Immature natural killer cell (primary cell): ENCODE data around the gene PRKCE. TPM values are rescaled to one million over a fixed set of nuclear protein-coding genes. Genes with fewer than 3 reads are reported as not detected.
A peak's percentile ranks its signal among the peaks of the same experiment; 100 is the strongest.

Experiments used
- DNase-seq, 3 donors: peaks; one replicate each; pipeline ENCODE4 v3.0.0; 2022; ENCODE audit warnings: mixed read lengths in 1 of 3
- H3K27ac Mint-ChIP-seq, 6 donors: one replicate each; pipeline ENCODE4 v1.8.0; 2020; ENCODE audit warnings: mixed read lengths in 6 of 6, mild to moderate bottlenecking in 5 of 6, inconsistent platforms in 4 of 6, moderate library complexity in 3 of 6
- H3K27me3 Mint-ChIP-seq, 3 donors: one replicate each; pipeline ENCODE4 v1.8.0; 2020 to 2021; ENCODE audit warnings: low read depth in 3 of 3, mild to moderate bottlenecking in 3 of 3, mixed read lengths in 3 of 3, moderate library complexity in 3 of 3, inconsistent platforms in 1 of 3
- H3K36me3 Mint-ChIP-seq, 3 donors: one replicate each; pipeline ENCODE4 v1.8.0; 2020; ENCODE audit warnings: mixed read lengths in 3 of 3, inconsistent platforms in 2 of 3, mild to moderate bottlenecking in 2 of 3
- H3K4me1 Mint-ChIP-seq, 2 donors: one replicate each; pipeline ENCODE4 v1.8.0; 2020; ENCODE audit warnings: inconsistent platforms in 2 of 2, mild to moderate bottlenecking in 2 of 2, mixed read lengths in 2 of 2, moderate library complexity in 1 of 2
- H3K4me3 Mint-ChIP-seq, 5 donors: one replicate each; pipeline ENCODE4 v1.8.0; 2020; ENCODE audit warnings: mild to moderate bottlenecking in 5 of 5, mixed read lengths in 5 of 5, inconsistent platforms in 3 of 5, moderate library complexity in 3 of 5
- H3K9me3 Mint-ChIP-seq, 6 donors: one replicate each; pipeline ENCODE4 v1.8.0; 2020; ENCODE audit warnings: mild to moderate bottlenecking in 6 of 6, mixed read lengths in 6 of 6, inconsistent platforms in 4 of 6, moderate library complexity in 3 of 6
- polyA plus RNA-seq, 3 donors: library from polyadenylated mRNA; unstranded; fragments of 300-500 nt; fragmentation: Illumina TruSeq; gene quantifications; one replicate each; pipeline ENCODE4 v1.2.3, GENCODE V29; 2021

PRKCE gene
- polyA plus RNA-seq, 3 donors from 2014 or later = 1.0 to 3.0 (median 2.5) TPM

GRCh38 chr2:46171996-46172546 lies 520.6 kb downstream of the PRKCE start:
- no peak overlapping the region for H3K27ac Mint-ChIP-seq
- H3K27me3 Mint-ChIP-seq = peaks cover 0 to 2% (median 0%) of the 10 kb centered on the region in 3 donors
- peaks cover 19 to 21% of the 10 kb centered on the region in 2 donors for H3K4me1 Mint-ChIP-seq
- H3K9me3 Mint-ChIP-seq = no peaks in the 10 kb centered on the region
- no peak overlapping the region for H3K4me3 Mint-ChIP-seq
- H3K36me3 Mint-ChIP-seq = peaks cover 0 to 7% (median 4%) of the 10 kb centered on the region in 3 donors
- no peak for DNase-seq

- Mint-ChIP-seq H3K9me3 (no peaks in the 10 kb centered on the region), H3K27ac (peak overlapping the region in 1 of 6 donors; percentile 24), H3K4me1 (peaks cover 27 to 31% of the 10 kb centered on the region in 2 donors), H3K4me3 (no peak overlapping the region), H3K36me3 (peaks cover 0 to 6% (median 4%) of the 10 kb centered on the region in 3 donors), H3K27me3 (peaks cover 0 to 9% (median 6%) of the 10 kb centered on the region in 3 donors)
- no peak for DNase-seq
Observed at GRCh38 chr2:46173030-46173429, 521.6 kb downstream of the PRKCE start.

- peaks cover 32 to 38% of the 10 kb centered on the region in 2 donors for H3K4me1 Mint-ChIP-seq
- no peak for DNase-seq
- peak overlapping the region in 2 of 6 donors; percentile 50 to 71 for H3K27ac Mint-ChIP-seq
- no peaks in the 10 kb centered on the region for H3K9me3 Mint-ChIP-seq
- H3K27me3 Mint-ChIP-seq = peaks cover 2 to 11% (median 9%) of the 10 kb centered on the region in 3 donors
- no peak overlapping the region for H3K4me3 Mint-ChIP-seq
- peaks cover 0 to 3% (median 0%) of the 10 kb centered on the region in 3 donors for H3K36me3 Mint-ChIP-seq
Observed at GRCh38 chr2:46173636-46174250, 522.3 kb downstream of the PRKCE start.

- Mint-ChIP-seq H3K27me3 (peaks cover 8 to 16% (median 16%) of the 10 kb centered on the region in 3 donors), H3K9me3 (no peaks in the 10 kb centered on the region), H3K4me3 (no peak overlapping the region), H3K4me1 (peaks cover 40 to 46% of the 10 kb centered on the region in 2 donors), H3K27ac (peak overlapping the region; percentile 8 to 83 (median 27)), H3K36me3 (peaks cover 0 to 3% (median 0%) of the 10 kb centered on the region in 3 donors)
- peak; percentile 12 to 39 (median 17) for DNase-seq
Observed at GRCh38 chr2:46174345-46175170, 523.1 kb downstream of the PRKCE start.

GRCh38 chr2:46175419-46175818 lies 523.9 kb downstream of the PRKCE start:
- H3K36me3 Mint-ChIP-seq = peaks cover 0 to 3% (median 0%) of the 10 kb centered on the region in 3 donors
- peaks cover 46 to 53% of the 10 kb centered on the region in 2 donors for H3K4me1 Mint-ChIP-seq
- peaks cover 8 to 17% (median 16%) of the 10 kb centered on the region in 3 donors for H3K27me3 Mint-ChIP-seq
- H3K27ac Mint-ChIP-seq = peak overlapping the region in 5 of 6 donors; percentile 8 to 90 (median 41)
- DNase-seq = no peak
- no peaks in the 10 kb centered on the region for H3K9me3 Mint-ChIP-seq
- H3K4me3 Mint-ChIP-seq = no peak overlapping the region

GRCh38 chr2:46177461-46178089 lies 526.1 kb downstream of the PRKCE start:
- peak; percentile 53 to 73 (median 59) for DNase-seq
- Mint-ChIP-seq H3K4me3 (peak overlapping the region in 2 of 5 donors; percentile 23 to 41), H3K27ac (peak overlapping the region; percentile 20 to 93 (median 88)), H3K36me3 (peaks cover 0 to 3% (median 0%) of the 10 kb centered on the region in 3 donors), H3K27me3 (peaks cover 8 to 17% (median 16%) of the 10 kb centered on the region in 3 donors), H3K4me1 (peaks cover 49 to 53% of the 10 kb centered on the region in 2 donors), H3K9me3 (no peaks in the 10 kb centered on the region)

- peak; percentile 79 to 85 (median 81) for DNase-seq
- Mint-ChIP-seq H3K27me3 (peaks cover 8 to 18% (median 17%) of the 10 kb centered on the region in 3 donors), H3K27ac (peak overlapping the region; percentile 78 to 93 (median 89)), H3K36me3 (peaks cover 0 to 6% (median 3%) of the 10 kb centered on the region in 3 donors), H3K9me3 (no peaks in the 10 kb centered on the region), H3K4me1 (peaks cover 47 to 50% of the 10 kb centered on the region in 2 donors), H3K4me3 (peak overlapping the region in 4 of 5 donors; percentile 23 to 42 (median 38))
Observed at GRCh38 chr2:46179037-46179621, 527.7 kb downstream of the PRKCE start.

GRCh38 chr2:46180189-46180588 lies 528.7 kb downstream of the PRKCE start:
- H3K27me3 Mint-ChIP-seq = peaks cover 8 to 18% (median 17%) of the 10 kb centered on the region in 3 donors
- DNase-seq = no peak
- H3K36me3 Mint-ChIP-seq = peaks cover 0 to 6% (median 4%) of the 10 kb centered on the region in 3 donors
- no peaks in the 10 kb centered on the region for H3K9me3 Mint-ChIP-seq
- H3K4me3 Mint-ChIP-seq = no peak overlapping the region
- H3K27ac Mint-ChIP-seq = peak overlapping the region in 5 of 6 donors; percentile 87 to 93 (median 90)
- peaks cover 37 to 47% of the 10 kb centered on the region in 2 donors for H3K4me1 Mint-ChIP-seq

- DNase-seq = no peak
- no peaks in the 10 kb centered on the region for H3K9me3 Mint-ChIP-seq
- H3K27me3 Mint-ChIP-seq = peaks cover 8 to 18% (median 17%) of the 10 kb centered on the region in 3 donors
- H3K4me3 Mint-ChIP-seq = no peak overlapping the region
- H3K4me1 Mint-ChIP-seq = peaks cover 35 to 38% of the 10 kb centered on the region in 2 donors
- H3K27ac Mint-ChIP-seq = peak overlapping the region in 3 of 6 donors; percentile 47 to 90 (median 71)
- peaks cover 0 to 6% (median 4%) of the 10 kb centered on the region in 3 donors for H3K36me3 Mint-ChIP-seq
Observed at GRCh38 chr2:46181306-46181705, 529.8 kb downstream of the PRKCE start.

- Mint-ChIP-seq H3K9me3 (no peaks in the 10 kb centered on the region), H3K4me1 (peaks cover 32 to 35% of the 10 kb centered on the region in 2 donors), H3K4me3 (no peak overlapping the region), H3K27ac (peak overlapping the region in 4 of 6 donors; percentile 73 to 90 (median 84)), H3K36me3 (peaks cover 0 to 6% (median 4%) of the 10 kb centered on the region in 3 donors), H3K27me3 (peaks cover 8 to 17% (median 17%) of the 10 kb centered on the region in 3 donors)
- peak in 1 of 3 donors; percentile 35 for DNase-seq
Observed at GRCh38 chr2:46181789-46182530, 530.5 kb downstream of the PRKCE start.

GRCh38 chr2:46183426-46183825 lies 532.0 kb downstream of the PRKCE start:
- no peaks in the 10 kb centered on the region for H3K9me3 Mint-ChIP-seq
- peak overlapping the region in 4 of 6 donors; percentile 32 to 90 (median 58) for H3K27ac Mint-ChIP-seq
- DNase-seq = no peak
- H3K27me3 Mint-ChIP-seq = peaks cover 10 to 13% (median 12%) of the 10 kb centered on the region in 3 donors
- peaks cover 0 to 6% (median 4%) of the 10 kb centered on the region in 3 donors for H3K36me3 Mint-ChIP-seq
- no peak overlapping the region for H3K4me3 Mint-ChIP-seq
- peaks cover 31% of the 10 kb centered on the region in 2 donors for H3K4me1 Mint-ChIP-seq
